SU-DHL-6 (cell line): ENCODE results near the gene TBRG4.

Experiments used
- CTCF ChIP-seq: fragments of 200-600 bp; sonication (generic); IDR thresholded peaks from one replicate; pipeline ENCODE4 v1.5.1; 2017; ENCODE audit warnings: antibody characterized with exemption, mild to moderate bottlenecking, low read length, moderate library complexity; ENCODE audit not compliant: insufficient read depth, poor library complexity, severe bottlenecking
- EZH2phosphoT487 ChIP-seq: fragments of 200-600 bp; sonication (generic), shearing (Covaris generic); conservative IDR thresholded peaks from 2 replicates; pipeline ENCODE4 v1.6.1; 2018; ENCODE audit warnings: mild to moderate bottlenecking, antibody characterized with exemption, low read length, moderate library complexity, mixed read lengths

GRCh38 chr7:45082831-45083331 lies 28.6 kb downstream of the TBRG4 start:
- no peak for TF ChIP-seq CTCF
- no peak for TF ChIP-seq EZH2phosphoT487
